ENCODE measurements around the gene SPTBN4.
"Not testable (repeated sequence)": the region's sequence is repeated elsewhere in the genome, so short reads cannot be mapped to it uniquely, and the experiment has no call there.

Gene SPTBN4

GRCh38 chr19:40507892-40508291 is 41.1 kb downstream of the SPTBN4 start:
- no peak for DNase-seq

GRCh38 chr19:40508739-40509260 is 42.0 kb downstream of the SPTBN4 start:
- no peak for DNase-seq

- no peak for DNase-seq
These were observed 43.8 kb downstream of the SPTBN4 start for GRCh38 chr19:40510526-40511115.

- no peak for DNase-seq
These were observed 44.7 kb downstream of the SPTBN4 start for GRCh38 chr19:40511487-40511886.

- no peak for DNase-seq
These were observed 45.3 kb downstream of the SPTBN4 start for GRCh38 chr19:40512110-40512472.

- DNase-seq, result no peak
These were observed 45.9 kb downstream of the SPTBN4 start for GRCh38 chr19:40512473-40513344.

- DNase-seq, result no peak
These were observed 46.5 kb downstream of the SPTBN4 start for GRCh38 chr19:40513345-40513678.

- no peak for DNase-seq
These were observed 47.0 kb downstream of the SPTBN4 start for GRCh38 chr19:40513741-40514315.

- no peak for DNase-seq
These were observed 50.4 kb downstream of the SPTBN4 start for GRCh38 chr19:40517248-40517647.

GRCh38 chr19:40519352-40520322 is 52.8 kb downstream of the SPTBN4 start:
- DNase-seq, result no peak

- DNase-seq, result no peak
These were observed 54.5 kb downstream of the SPTBN4 start for GRCh38 chr19:40521276-40521675.

GRCh38 chr19:40521900-40522299 is 55.1 kb downstream of the SPTBN4 start:
- not testable (repeated sequence) for DNase-seq

- DNase-seq, result peak in 4 of 14 donors; percentile 5 to 56 (median 14)
These were observed 56.7 kb downstream of the SPTBN4 start for GRCh38 chr19:40523322-40524047.

GRCh38 chr19:40524133-40524549 is 57.3 kb downstream of the SPTBN4 start:
- DNase-seq, result no peak

GRCh38 chr19:40524655-40525054 is 57.9 kb downstream of the SPTBN4 start:
- DNase-seq, result no peak

GRCh38 chr19:40525234-40526051 is 58.6 kb downstream of the SPTBN4 start:
- DNase-seq, result no peak

GRCh38 chr19:40528078-40528477 is 61.3 kb downstream of the SPTBN4 start:
- peak in 1 of 14 donors; percentile 31 for DNase-seq

GRCh38 chr19:40528533-40529092 is 61.8 kb downstream of the SPTBN4 start:
- no peak for DNase-seq

- DNase-seq, result peak; percentile 24 to 87 (median 66)
These were observed 62.5 kb downstream of the SPTBN4 start for GRCh38 chr19:40529093-40529954.
